GM12878 (cell line): ENCODE results near the gene JTB. TPM values are rescaled to one million over a fixed set of nuclear protein-coding genes. Genes with fewer than 3 reads are reported as not detected.

Source experiments
- ATAC-seq: fragments of 200-7000 bp; cut with Tn5 transposase; 3 replicates; pipeline ENCODE4 v1.9.1; 2020; ENCODE audit warnings: mild to moderate bottlenecking, moderate library complexity
- BruUV-seq: library from RNA; stranded (reverse); fragments of 400-500 nt; replicated peaks from 2 replicates; lab custom pipeline; 2021; lab: Mats Ljungman, UMichigan
- CTCF ChIA-PET: fragments of 300-600 bp; sonication (Branson Sonifier 250); formaldehyde crosslinking; extraction: SDS; loops from one replicate; lab custom pipeline; 2021; ENCODE audit warnings: inconsistent platforms; lab: Yijun Ruan, JAX
- POLR2A ChIA-PET: fragments of 350-600 bp; formaldehyde crosslinking; extraction: SDS; loops from one replicate; lab custom pipeline; 2021; ENCODE audit warnings: inconsistent platforms; lab: Charles Lee
- RAD21 ChIA-PET: fragments of 300-600 bp; sonication (Branson Sonifier 250); formaldehyde crosslinking; loops from one replicate; lab custom pipeline; 2023; ENCODE audit warnings: antibody characterized with exemption; ENCODE audit not compliant: unreplicated experiment; lab: Charles Lee
- SMC1A ChIA-PET: fragments of 300-600 bp; sonication (Branson Sonifier 250); formaldehyde crosslinking; loops from one replicate; lab custom pipeline; 2023; ENCODE audit not compliant: unreplicated experiment, uncharacterized antibody; lab: Charles Lee
- DNase-seq: peaks from one replicate; pipeline ENCODE4 v3.0.0-alpha.2; 2011; ENCODE audit warnings: low read depth, low spot score
- FAIRE-seq: peaks from 3 replicates; lab custom pipeline; 2011; peaks lifted over from hg19 to GRCh38; lab: Jason Lieb, UNC
- H2AFZ ChIP-seq: 2 replicates; pipeline ENCODE4 v1.6.0; 2011; ENCODE audit warnings: low read depth, low read length, control low read depth; ENCODE audit not compliant: control insufficient read depth
- H3K27ac ChIP-seq: 2 replicates; pipeline ENCODE4 v1.5.1; 2011; ENCODE audit warnings: control low read depth; ENCODE audit not compliant: control insufficient read depth, insufficient read depth
- H3K27me3 ChIP-seq, 2 experiments: replicated peaks in 1 of 2; 2 replicates each; pipeline versions ENCODE4 v1.6.0 to v1.6.1; 2011; ENCODE audit warnings: low read length in 1 of 2; ENCODE audit not compliant: control insufficient read depth in 2 of 2, insufficient read depth in 2 of 2
- H3K36me3 ChIP-seq, 2 experiments: 2 replicates each; pipeline ENCODE4 v1.5.1; 2011; ENCODE audit warnings: low read length in 1 of 2; ENCODE audit not compliant: control insufficient read depth in 2 of 2, insufficient read depth in 2 of 2
- H3K4me1 ChIP-seq: 2 replicates; pipeline ENCODE4 v1.6.1; 2011; ENCODE audit warnings: mild to moderate bottlenecking, low read length, moderate library complexity, mixed read lengths; ENCODE audit not compliant: control insufficient read depth, insufficient read depth
- H3K4me2 ChIP-seq: 2 replicates; pipeline ENCODE4 v1.6.0; 2011; ENCODE audit warnings: control low read depth; ENCODE audit not compliant: control insufficient read depth, insufficient read depth
- H3K4me3 ChIP-seq: fragments of 200-600 bp; sonication (generic); 2 replicates; pipeline ENCODE4 v1.5.1; 2016
- H3K79me2 ChIP-seq: 2 replicates; pipeline ENCODE4 v1.6.0; 2011; ENCODE audit warnings: low read length; ENCODE audit not compliant: control insufficient read depth, insufficient read depth
- H3K9ac ChIP-seq: 2 replicates; pipeline ENCODE4 v1.8.0; 2011; ENCODE audit warnings: low read length, control low read depth, mixed read lengths; ENCODE audit not compliant: control insufficient read depth, insufficient read depth
- H3K9me3 ChIP-seq: replicated peaks from 3 replicates; pipeline ENCODE4 v1.5.1; 2011; ENCODE audit warnings: mild to moderate bottlenecking, low read length; ENCODE audit not compliant: control insufficient read depth, insufficient read depth
- H4K20me1 ChIP-seq: 2 replicates; pipeline ENCODE4 v1.6.0; 2011; ENCODE audit not compliant: control insufficient read depth, insufficient read depth
- ELK1 ChIP-seq: IDR thresholded peaks from 2 replicates; pipeline ENCODE4 v1.6.1; 2012; ENCODE audit warnings: low read depth, low read length, improper control_type of control experiment
- ETV6 ChIP-seq, 2 experiments: fragments of 450-650 bp in 1 of 2; IDR thresholded peaks in 1 of 2; conservative IDR thresholded peaks in 1 of 2; 2 replicates each; pipeline ENCODE4 v1.6.1; 2014; ENCODE audit warnings: antibody characterized with exemption in 1 of 2, borderline replicate concordance in 1 of 2, low read depth in 1 of 2, mild to moderate bottlenecking in 1 of 2, moderate library complexity in 1 of 2
- GATAD2B ChIP-seq: fragments of 450-650 bp; conservative IDR thresholded peaks from 2 replicates; pipeline ENCODE4 v1.6.1; 2017; ENCODE audit warnings: low read depth, mild to moderate bottlenecking, moderate library complexity
- NRF1 ChIP-seq: conservative IDR thresholded peaks from 2 replicates; pipeline ENCODE4 v1.6.1; 2011; ENCODE audit warnings: mild to moderate bottlenecking, low read depth, low read length, improper control_type of control experiment
- SMC3 ChIP-seq: IDR thresholded peaks from 2 replicates; pipeline ENCODE4 v1.6.1; 2011; ENCODE audit warnings: low read length, improper control_type of control experiment, borderline replicate concordance
- SREBF2 ChIP-seq: IDR thresholded peaks from 2 replicates; pipeline ENCODE4 v1.6.1; 2012; ENCODE audit warnings: mild to moderate bottlenecking, low read length
- WGBS: methylation state at CpG from one replicate; pipeline ENCODE4 v1.1.6; 2016; ENCODE audit warnings: low lambda C conversion rate; ENCODE audit not compliant: insufficient replicate concordance, insufficient coverage; ENCODE audit errors: missing lambda C conversion rate; 5-methylcytosine and 5-hydroxymethylcytosine counted together
- in situ Hi-C: fragments of 300-500 bp; cut with MboI; formaldehyde crosslinking; loops from 9 replicates; pipeline ENCODE4 v1.14.3; 2018; ENCODE audit warnings: mixed read lengths
- intact Hi-C: fragments of 100-400 bp; cut with micrococcal nuclease; formaldehyde crosslinking; loops from one replicate; pipeline ENCODE4 v1.14.2; 2022; ENCODE audit not compliant: unreplicated experiment
- polyA plus RNA-seq, 11 experiments: library from polyadenylated mRNA; depleted of rRNA in 4 of 11; unstranded in 6 of 11; stranded (reverse) in 5 of 11; fragments of >200 nt; fragmentation: Nextera tagmentation in 4 of 11; fragmentation: Illumina TruSeq in 1 of 11; extraction: Ambion mirVana in 4 of 11; extraction: Trizol in 1 of 11; gene quantifications; 1 replicate in 1 of 11; 2 replicates in 10 of 11; pipeline versions ENCODE4 v1.2.1 to v1.2.3, GENCODE V29; 2011 to 2016; ENCODE audit warnings: inconsistent platforms in 2 of 11, missing spikeins in 2 of 11, low read depth in 1 of 11
- total RNA-seq, 4 experiments: library from RNA; depleted of rRNA in 3 of 4; stranded (reverse); fragments of >200 nt in 3 of 4; fragmentation: Illumina TruSeq in 1 of 4; extraction: Trizol in 1 of 4; gene quantifications; 2 replicates each; pipeline versions ENCODE4 v1.2.1 to v1.2.3, GENCODE V29; 2013 to 2021

The JTB gene
- total and polyA plus RNA-seq, 10 of the 15 experiments (the other 5 are each of a cell fraction or from before 2014, with no cell fraction given), result 25.0 to 298 (median 155) TPM

GRCh38 chr1:153987621-153988020, 10.1 kb upstream of the JTB start:
- H3K36me3 ChIP-seq, result peaks cover 0 to 5% of the 10 kb centered on the region in 2 experiments; a peak in 2 of 4 replicates
- H3K4me1 ChIP-seq, result peaks cover 11% of the 10 kb centered on the region
- peak overlapping the region; percentile 51 for H3K4me2 ChIP-seq
- no peaks in the 10 kb centered on the region for H4K20me1 ChIP-seq
- DNase-seq, result no peak
- H3K27ac ChIP-seq, result no peak overlapping the region
- in situ Hi-C loops, result loop anchor here (5.0 to 10.0 kb wide), 2 partner anchors 193 to 310 kb away; partner anchors contain the start of gene NPR1
- no peak for ATAC-seq
- FAIRE-seq, result no peak
- CTCF ChIA-PET, result interaction anchor here (0.6 to 6.6 kb wide), 33 partner anchors 10 to 477 kb away, joined by 3 to 85 read pairs (median 8); partner anchors contain the start of genes CREB3L4, DENND4B, GATAD2B and JTB
- no peaks in the 10 kb centered on the region for H3K9me3 ChIP-seq
- SMC1A ChIA-PET, result interaction anchor here (0.7 to 5.2 kb wide), 25 partner anchors 9 to 354 kb away, joined by 3 to 46 read pairs (median 5); partner anchors contain the start of genes CHTOP, CREB3L4, DENND4B and GATAD2B
- H3K4me3 ChIP-seq, result no peak overlapping the region
- TF ChIP-seq GATAD2B, result no peak
- TF ChIP-seq ETV6 (conservative IDR thresholded peaks at IDR 0.05 in 1 of 2, IDR thresholded peaks at IDR 0.05 in 1 of 2; ENCODE audit: borderline replicate concordance in 1 of 2, low read depth in 1 of 2), result no peak
- no peak for TF ChIP-seq NRF1
- no peak for TF ChIP-seq ELK1
- no peak for TF ChIP-seq SMC3
- no peak for TF ChIP-seq SREBF2
- no peak overlapping the region for H3K9ac ChIP-seq
- intact Hi-C loops, result loop anchor here (2.0 kb wide), 3 partner anchors 65 to 317 kb away; partner anchors contain the start of genes GATAD2B, ILF2 and NPR1
- peaks cover 20% of the 10 kb centered on the region for H3K79me2 ChIP-seq
- 79% methylated on average over 7 of the region's 8 CpGs for WGBS
- POLR2A ChIA-PET, result interaction anchor here (0.7 to 2.3 kb wide), 10 partner anchors 10 to 237 kb away, joined by 3 to 21 read pairs (median 4); partner anchors contain the start of genes CREB3L4, JTB, SLC27A3 and SLC39A1
- H2AFZ ChIP-seq, result no peak overlapping the region
- BruUV-seq, result no TSS peak
- no peaks in the 10 kb centered on the region for H3K27me3 ChIP-seq
- RAD21 ChIA-PET, result interaction anchor here (0.6 to 5.7 kb wide), 21 partner anchors 10 to 415 kb away, joined by 3 to 42 read pairs (median 9); partner anchors contain the start of genes CHTOP, CREB3L4, DENND4B and JTB
